ENCODE measurements around the gene PRDM16. TPM values are rescaled to one million over a fixed set of nuclear protein-coding genes. Genes with fewer than 3 reads are reported as not detected.

The PRDM16 gene
- total and polyA plus RNA-seq, 2 of the 4 experiments (the other 2 are of a cell fraction), result 0.02 TPM; not detected in 1

GRCh38 chr1:3315399-3316339 is 246.7 kb downstream of the PRDM16 start:
- Histone ChIP-seq H3K4ac (ENCODE audit: low read depth, low read length) (peak overlapping the region; percentile 41), H2AFZ (replicated peaks; ENCODE audit: low read length, poor library complexity) (peak overlapping the region; percentile 59), H2BK120ac (ENCODE audit: low read depth, low read length) (peak overlapping the region; percentile 99), H3K9me1 (ENCODE audit: insufficient read depth, low read length) (peaks cover 14% of the 10 kb centered on the region), H3K79me1 (ENCODE audit: low read depth in 1 of 2, low read length in 2 of 2) (no peaks in the 10 kb centered on the region), H3K27ac (ENCODE audit: insufficient read depth, low read length) (no peak overlapping the region; the same call in 1 of the 2 replicates), H4K20me1 (ENCODE audit: insufficient read depth, low read length) (no peaks in the 10 kb centered on the region; the same call in 1 of the 2 replicates), H3K27me3 (ENCODE audit: control insufficient read depth, insufficient read depth, low read length) (no peaks in the 10 kb centered on the region), H2BK15ac (ENCODE audit: low read depth, low read length) (no peak overlapping the region), H3K36me3 (ENCODE audit: control insufficient read depth, insufficient read depth, low read length) (no peaks in the 10 kb centered on the region), H3K14ac (replicated peaks; ENCODE audit: low read depth, low read length) (no peak overlapping the region), H2BK20ac (ENCODE audit: low read depth, low read length) (peak overlapping the region; percentile 58), H3K4me3 (ENCODE audit: insufficient read depth, low read depth, low read length) (no peak overlapping the region), H3K56ac (ENCODE audit: extremely low read depth, insufficient read depth, low read length) (0 out of 2 replicates have a peak overlapping the region, but pooled peaks have one; percentile 0), H4K8ac (ENCODE audit: low read depth in 2 of 2, low read length in 2 of 2) (peak overlapping the region; percentile 38 to 41; a peak in 3 of 4 replicates), H3K9ac (ENCODE audit: low read depth, low read length) (no peak overlapping the region), H3K4me2 (ENCODE audit: low read depth, low read length) (no peak overlapping the region), H3K9me3 (ENCODE audit: control insufficient read depth, insufficient read depth, low read length) (no peaks in the 10 kb centered on the region), H3K18ac (ENCODE audit: low read depth, low read length) (no peak overlapping the region), H2AK5ac (ENCODE audit: low read depth, low read length) (no peak overlapping the region), H3K4me1 (ENCODE audit: control insufficient read depth, insufficient read depth, low read length) (peaks cover 17% of the 10 kb centered on the region), H4K5ac (ENCODE audit: low read depth, low read length) (no peak overlapping the region), H2AK9ac (replicated peaks; ENCODE audit: low read depth, low read length, poor library complexity) (no peak overlapping the region), H2BK5ac (ENCODE audit: low read depth, low read length, poor library complexity, severe bottlenecking) (no peak overlapping the region), H4K91ac (ENCODE audit: insufficient read depth, low read depth, low read length) (peak overlapping the region; percentile 11; the same call in 1 of the 2 replicates), H3K23ac (ENCODE audit: low read depth, low read length) (no peak overlapping the region)
- ChIA-PET CTCF (no interaction called here), POLR2A (ENCODE audit: unreplicated experiment) (no interaction called here)
- DNase-seq (no peak), ATAC-seq (ENCODE audit: low read depth) (no peak)
- intact Hi-C loops (cut with micrococcal nuclease), result loop anchor here (10.0 kb wide), 2 partner anchors 251 to 901 kb away; partner anchors contain the start of genes PEX10 and PRDM16
- dilution Hi-C loops (cut with HindIII; ENCODE audit: low sequenced_read_pairs, unreplicated experiment), result no loop called here
- WGBS, 2 experiments (ENCODE audit: extremely low coverage in 2 of 2, insufficient read length in 1 of 2), result 28% methylated on average over 2 of the region's 21 CpGs; no CpG with 5 or more reads in 1 of the 2 experiments
- BruUV-seq (replicated peaks), result no TSS peak
- in situ Hi-C loops (cut with MboI; ENCODE audit: low sequenced_read_pairs), result loop anchor here (25.0 kb wide), 1 partner anchor 903 kb away; the partner anchor contains the start of gene PEX10
- TF ChIP-seq SMC3 (IDR thresholded peaks at IDR 0.05; ENCODE audit: low read depth, low read length) (no peak), ELK1 (IDR thresholded peaks at IDR 0.05; ENCODE audit: borderline replicate concordance, low read depth, low read length) (no peak), NFE2L2 (IDR thresholded peaks at IDR 0.05; ENCODE audit: low read depth, low read length) (no peak), CEBPB (IDR thresholded peaks at IDR 0.05; ENCODE audit: low read depth, low read length) (no peak), FOS (IDR thresholded peaks at IDR 0.05; ENCODE audit: low read depth, low read length) (no peak)
